ENCODE data around the gene RHOT1. TPM values are rescaled to one million over a fixed set of nuclear protein-coding genes. Genes with fewer than 3 reads are reported as not detected.
"Not testable (repeated sequence)": the region's sequence is repeated elsewhere in the genome, so short reads cannot be mapped to it uniquely, and the experiment has no call there.

The RHOT1 gene
- 28.8 TPM for polyA plus RNA-seq (2013, experiment 1 of 2; ENCODE audit: insufficient read length)
- 29.3 TPM for polyA plus RNA-seq (2013, experiment 2 of 2; ENCODE audit: insufficient read length)

DNA sequence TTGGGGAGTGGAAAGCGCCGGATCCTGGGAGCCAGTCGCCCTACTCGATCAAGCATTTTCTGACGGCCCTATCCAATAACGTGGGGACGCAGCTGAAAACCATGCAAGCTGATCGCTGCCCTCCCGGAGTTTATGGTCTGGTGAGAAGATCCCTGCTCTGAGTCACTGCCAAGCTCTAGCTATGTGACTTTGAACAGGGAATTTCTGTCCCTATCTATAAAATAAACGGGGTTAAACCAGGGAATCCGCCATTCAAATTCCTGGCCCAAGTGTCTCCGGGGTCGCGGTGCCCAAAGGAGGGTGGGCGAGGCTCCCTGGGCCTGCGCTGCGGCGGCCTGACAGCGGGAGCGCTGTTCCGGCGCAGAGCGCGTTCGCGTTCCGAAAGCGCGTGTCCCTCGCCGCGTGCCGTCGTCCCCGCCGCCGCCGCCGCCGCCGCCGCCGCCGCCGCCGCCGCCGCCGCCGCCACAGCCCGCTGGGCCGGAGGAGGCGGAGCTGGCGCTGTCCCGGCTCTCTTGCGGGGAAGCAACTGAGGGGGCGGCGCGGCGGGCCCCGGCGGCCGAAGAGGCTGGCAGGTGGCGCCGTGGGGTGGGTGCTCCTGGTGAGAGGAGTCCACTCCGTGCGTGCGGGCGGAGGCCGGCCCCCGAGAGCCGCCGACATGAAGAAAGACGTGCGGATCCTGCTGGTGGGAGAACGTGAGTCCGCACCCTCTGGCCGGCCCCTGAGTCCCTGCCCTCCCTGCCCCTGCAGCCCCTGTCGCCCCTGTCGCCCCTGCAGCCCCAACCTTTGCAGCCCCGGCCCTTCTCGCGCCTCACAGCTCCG is at the start of gene RHOT1:
Gene RHOT1 (plus strand): TSS at position 465 of the 819 bp plus-strand sequence. CDS start 191 bp downstream, at position 656.
- DNase-seq = peak; percentile 85

GRCh38 chr17:32099686-32100085 is 42.6 kb upstream of the RHOT1 start:
- DNase-seq = no peak

DNA sequence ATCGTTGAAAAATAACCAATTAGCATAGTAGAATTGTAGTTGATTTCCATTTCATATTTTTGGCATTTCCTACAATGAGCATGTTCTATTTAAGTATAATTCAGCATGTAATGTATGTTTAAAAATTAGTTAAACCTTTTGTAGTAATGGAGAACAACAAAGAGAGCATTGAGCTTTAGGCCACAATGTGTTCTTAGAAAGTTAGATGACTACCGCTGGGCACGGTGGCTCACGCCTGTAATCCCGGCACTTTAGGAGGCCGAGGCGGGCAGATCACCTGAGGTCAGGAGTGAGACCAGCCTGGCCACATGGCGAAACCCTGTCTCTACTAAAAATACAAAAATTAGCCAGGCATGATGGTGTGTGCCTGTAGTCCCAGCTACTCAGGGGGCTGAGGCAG is 42.0 kb upstream of the RHOT1 start:
- DNase-seq = not testable (repeated sequence)

DNA sequence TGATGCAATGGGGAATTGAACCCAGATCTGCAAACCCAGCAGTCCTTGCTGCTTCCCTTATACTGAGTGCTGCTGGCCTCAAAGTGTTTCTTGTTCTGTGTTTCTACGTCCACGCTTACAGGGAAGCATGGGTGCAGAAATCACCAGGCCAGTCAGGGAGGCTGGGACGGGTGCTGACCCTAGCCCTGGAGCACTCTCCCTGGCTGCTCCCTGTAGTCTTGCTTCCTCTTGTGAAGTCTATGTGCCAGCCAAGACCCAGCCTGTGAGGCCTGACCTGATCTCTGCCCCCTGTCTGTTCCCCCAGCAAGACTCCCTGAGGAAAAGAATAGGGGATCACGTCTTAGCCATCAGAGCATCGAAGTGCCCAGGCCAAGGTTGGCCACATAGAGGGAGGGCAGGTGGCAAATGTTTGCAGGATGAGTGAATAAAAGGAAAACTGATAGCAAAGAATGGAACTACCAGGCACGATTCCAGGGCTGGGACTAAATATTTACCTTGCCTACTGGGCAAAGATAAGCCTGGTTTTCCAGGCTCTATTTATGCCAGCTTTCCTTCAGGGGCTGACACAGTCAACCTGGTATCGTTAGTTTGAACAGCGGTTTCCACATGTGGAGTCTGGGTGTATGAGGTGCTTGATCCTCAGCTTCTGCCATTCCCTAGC is 41.2 kb upstream of the RHOT1 start:
- no peak for DNase-seq

- no peak for DNase-seq
Measured at GRCh38 chr17:32102172-32102571, 40.1 kb upstream of the RHOT1 start.

GRCh38 chr17:32102646-32103186 is 39.6 kb upstream of the RHOT1 start:
- DNase-seq = peak; percentile 36

DNA sequence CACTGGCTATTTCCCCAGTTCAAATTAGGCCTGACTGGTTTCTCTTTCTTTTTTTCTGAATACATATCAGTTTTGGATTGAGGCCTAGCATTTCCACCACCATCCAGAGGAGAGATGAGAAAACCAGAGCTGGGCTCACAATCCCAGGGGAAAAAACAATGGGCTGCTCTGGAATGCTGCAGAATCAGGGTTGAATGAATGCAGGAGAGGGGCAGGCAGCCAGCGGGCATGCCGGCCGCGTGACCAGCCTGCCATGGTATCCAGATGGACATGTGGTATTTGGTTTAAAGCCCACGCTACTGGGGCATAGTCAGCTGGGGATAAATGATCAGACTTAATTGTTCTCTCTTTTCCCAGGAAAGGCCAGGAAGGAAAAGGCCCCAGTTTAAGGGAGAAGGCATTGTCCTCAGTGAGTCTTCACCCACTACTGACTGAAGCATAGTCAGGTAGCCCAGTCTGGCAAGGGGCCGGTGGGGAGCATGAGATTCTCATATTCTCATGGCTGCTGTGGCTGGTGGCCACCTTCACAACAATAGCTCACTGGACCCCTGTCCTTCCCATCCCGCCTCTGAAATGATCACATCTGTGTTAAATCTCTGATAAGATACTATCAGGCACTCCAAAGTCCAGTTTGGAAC is 38.7 kb upstream of the RHOT1 start:
- DNase-seq = no peak

DNA sequence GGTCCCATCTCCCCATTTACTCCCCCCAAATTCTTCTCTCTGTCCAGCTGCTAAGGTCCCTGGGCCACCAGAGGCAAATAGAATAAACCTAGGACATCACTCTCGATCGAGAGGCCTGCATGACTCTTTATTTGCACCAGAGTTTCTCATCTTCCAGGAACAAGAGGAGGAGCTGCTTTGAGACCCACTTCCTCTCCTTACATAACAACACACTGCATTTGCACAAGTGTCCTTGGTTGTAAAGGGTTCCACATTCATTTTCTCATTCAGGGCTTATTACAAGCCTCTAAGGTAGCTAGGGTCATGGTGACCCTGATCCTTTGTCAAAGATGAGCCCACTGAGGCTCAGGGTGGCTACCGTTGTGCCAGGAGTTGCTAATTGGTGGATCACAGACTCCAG is 38.1 kb upstream of the RHOT1 start:
- DNase-seq = no peak

GRCh38 chr17:32106471-32106981 is 35.8 kb upstream of the RHOT1 start:
- not testable (repeated sequence) for DNase-seq

DNA sequence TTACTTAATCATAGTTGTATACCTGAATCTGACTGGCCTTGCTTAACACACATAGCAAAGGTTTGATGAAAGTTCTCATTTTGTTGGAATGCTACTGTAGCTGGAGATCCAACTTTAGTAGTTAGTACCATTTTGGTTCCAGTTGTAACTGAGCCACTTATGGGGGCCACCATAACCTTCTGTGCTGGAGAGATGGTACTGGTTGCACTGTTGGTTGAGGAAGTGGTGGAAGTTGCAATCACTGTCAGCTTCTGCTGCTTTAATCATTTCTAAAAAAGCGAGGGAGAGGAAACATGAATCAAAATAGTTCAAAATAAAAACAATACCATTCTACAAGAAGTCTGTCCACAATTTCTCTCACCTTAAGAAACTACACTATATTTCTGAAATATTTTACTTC is 35.1 kb upstream of the RHOT1 start:
- DNase-seq = not testable (repeated sequence)

DNA sequence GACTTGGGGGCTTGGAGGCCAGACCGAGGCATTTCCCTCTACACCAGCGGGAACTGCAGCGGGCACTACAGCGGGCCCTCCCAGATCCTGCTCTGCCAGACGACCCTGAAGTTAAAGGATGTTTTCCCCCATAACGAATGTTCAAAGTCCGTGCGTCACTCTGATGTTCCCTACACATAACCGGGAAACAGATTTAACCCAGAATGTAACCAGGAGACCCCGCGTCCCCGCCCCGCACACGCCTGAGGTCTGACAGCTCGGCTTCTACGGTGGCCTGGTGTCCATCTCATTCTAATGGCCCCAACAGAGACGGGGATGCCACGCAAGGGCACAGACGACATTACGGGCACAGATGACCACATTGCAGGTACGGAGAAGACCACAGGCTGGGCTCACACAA is 31.7 kb upstream of the RHOT1 start:
- no peak for DNase-seq

DNA sequence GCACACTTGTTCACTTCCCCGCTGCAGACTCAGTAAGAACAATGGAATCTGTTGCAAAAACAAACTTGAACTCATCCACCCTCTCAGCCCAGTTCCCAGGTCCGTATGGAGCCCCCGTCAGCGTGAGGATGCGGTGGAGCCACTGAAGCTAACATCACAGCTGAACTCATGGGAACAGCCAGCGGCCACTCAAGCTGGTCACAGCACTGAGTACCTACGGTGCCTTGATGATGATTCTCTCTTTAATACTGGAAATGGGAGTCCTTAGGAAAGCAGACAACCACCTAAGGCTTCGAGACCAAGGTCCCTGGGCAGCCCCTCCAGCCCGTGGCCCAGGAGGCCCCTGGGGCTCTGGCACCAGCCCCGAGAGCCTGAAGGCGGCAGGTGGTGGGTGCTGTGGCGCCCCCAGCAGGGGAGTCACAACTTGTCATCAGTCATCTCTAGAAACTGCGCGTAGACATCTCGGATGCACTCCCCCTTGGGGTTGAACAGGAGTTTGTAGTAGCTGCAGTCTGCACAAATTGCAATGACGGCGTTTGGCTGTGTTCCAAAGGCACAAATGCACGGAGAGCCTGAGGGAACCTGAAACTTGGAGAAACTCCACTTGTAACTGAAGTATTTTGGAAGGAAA is 31.0 kb upstream of the RHOT1 start:
- DNase-seq = peak; percentile 56

- DNase-seq = no peak
Measured at GRCh38 chr17:32112416-32112815, 29.9 kb upstream of the RHOT1 start.

DNA sequence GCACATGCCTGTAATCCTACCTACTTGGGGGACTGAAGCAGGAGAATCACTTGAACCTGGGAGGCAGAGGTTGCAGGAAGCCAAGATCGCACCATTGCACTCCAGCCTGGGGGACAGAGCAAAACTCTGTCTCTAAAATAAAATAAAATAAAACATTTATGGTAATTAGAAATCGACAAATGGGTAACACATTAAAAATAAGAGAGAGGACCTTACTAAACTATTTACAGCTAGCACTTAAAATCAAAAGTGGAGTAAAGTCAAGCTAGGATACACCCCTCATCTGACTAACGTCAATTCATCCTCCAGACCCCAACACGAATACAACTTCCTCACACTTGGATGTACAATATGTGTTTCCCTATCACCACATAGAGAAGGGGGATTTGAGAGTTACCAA is 27.8 kb upstream of the RHOT1 start:
- DNase-seq = no peak

DNA sequence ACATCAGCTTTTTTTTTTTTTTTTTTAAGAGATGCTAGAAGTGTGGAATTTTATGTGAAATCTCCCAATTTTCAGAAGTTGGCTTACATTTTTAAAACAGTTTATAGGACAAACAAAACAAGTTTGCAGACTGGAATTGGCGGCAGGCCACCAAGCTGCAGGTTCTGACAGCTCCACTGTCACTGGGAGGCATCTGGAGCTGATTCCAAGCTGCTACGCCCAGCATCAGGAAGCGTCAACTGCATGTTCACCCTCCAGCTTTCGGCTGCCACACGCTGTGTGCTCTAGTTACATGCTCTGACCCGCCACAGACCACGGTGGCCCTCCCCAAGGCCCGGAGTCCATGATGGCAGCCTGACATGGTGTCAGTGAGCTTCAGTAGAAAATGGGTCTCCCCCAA is 26.8 kb upstream of the RHOT1 start:
- not testable (repeated sequence) for DNase-seq

GRCh38 chr17:32116937-32117336 is 25.4 kb upstream of the RHOT1 start:
- no peak for DNase-seq

DNA sequence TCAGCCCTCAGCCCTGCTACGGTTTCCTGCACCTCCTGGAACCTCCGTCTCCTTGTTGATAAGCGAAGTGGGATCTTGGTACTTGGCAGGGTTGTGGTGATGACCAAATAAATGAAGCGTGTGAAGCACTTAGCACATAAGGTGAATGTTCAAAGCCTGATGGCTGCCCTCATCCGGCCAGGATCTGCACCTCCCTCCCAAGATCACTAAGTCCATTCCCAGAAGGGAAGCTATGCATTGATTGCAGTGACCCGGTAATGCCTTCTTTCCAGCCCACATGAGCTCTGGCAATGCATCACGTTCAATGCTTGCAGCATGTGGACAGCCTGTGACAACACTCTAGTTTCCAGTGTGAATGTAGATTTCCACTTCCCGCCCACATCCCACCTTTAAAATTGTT is 24.9 kb upstream of the RHOT1 start:
- no peak for DNase-seq

GRCh38 chr17:32118088-32118487 is 24.2 kb upstream of the RHOT1 start:
- not testable (repeated sequence) for DNase-seq

- DNase-seq = no peak
Measured at GRCh38 chr17:32118835-32119234, 23.5 kb upstream of the RHOT1 start.

- no peak for DNase-seq
Measured at GRCh38 chr17:32120141-32120540, 22.2 kb upstream of the RHOT1 start.

DNA sequence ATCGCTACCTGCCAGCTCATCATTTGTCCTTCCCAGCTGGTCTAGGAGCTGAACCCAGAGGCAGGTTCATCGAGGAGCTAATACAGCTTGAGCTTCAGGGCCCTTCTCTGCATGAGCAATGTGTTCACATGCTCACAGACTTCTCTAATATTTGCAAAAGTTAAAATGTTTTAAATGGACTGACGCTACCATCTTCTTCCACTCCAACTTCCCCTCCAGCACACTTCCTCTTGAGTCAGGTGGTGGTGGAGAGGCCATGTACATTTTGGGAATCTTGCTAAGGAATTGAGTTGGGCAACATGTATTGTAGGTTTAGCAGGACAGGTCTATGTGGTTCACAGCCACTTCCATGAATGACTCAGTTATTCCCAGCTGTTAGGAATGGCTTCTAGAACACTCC is 21.6 kb upstream of the RHOT1 start:
- DNase-seq = no peak

DNA sequence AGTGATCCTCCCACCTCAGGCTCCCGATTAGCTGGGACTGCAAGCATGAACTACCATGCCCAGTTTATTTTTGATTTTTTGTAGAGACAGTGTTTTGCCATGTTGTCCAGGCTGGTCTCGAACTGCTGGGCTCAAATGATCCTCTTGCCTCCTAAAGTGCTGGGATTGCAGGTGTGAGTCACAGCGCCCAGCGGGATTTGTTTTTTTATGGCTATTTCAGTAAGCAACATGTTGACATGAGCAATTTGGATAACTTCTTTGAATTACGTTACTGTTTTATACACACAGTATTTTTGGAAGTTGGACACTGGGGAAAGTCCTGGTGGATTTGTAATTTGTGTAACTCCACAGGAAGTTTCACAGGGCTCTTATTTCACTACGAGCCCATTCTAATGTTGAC is 18.5 kb upstream of the RHOT1 start:
- DNase-seq = no peak

All from fibroblast of skin of abdomen (primary cell).